ENCODE data around the gene CD101. TPM values are rescaled to one million over a fixed set of nuclear protein-coding genes. Genes with fewer than 3 reads are reported as not detected.

CD101 gene
- total RNA-seq, 2 experiments from 2014 or later = 2.1 to 2.2 TPM

- intact Hi-C loops (cut with DNase I, micrococcal nuclease) = no loop called here
- H3K27ac Mint-ChIP-seq = no peak overlapping the region
- peaks cover 74% of the 10 kb centered on the region for H3K36me3 ChIP-seq (ENCODE audit: insufficient read depth, low read length)
- POLR2A ChIA-PET = no interaction called here
- H3K4me1 ChIP-seq (ENCODE audit: insufficient read depth, low read length) = no peaks in the 10 kb centered on the region
- ATAC-seq (ENCODE audit: poor library complexity) (no peak), DNase-seq (no peak)
- H3K4me3 Mint-ChIP-seq = no peak overlapping the region
- H3K27ac ChIP-seq (ENCODE audit: low read depth in 1 of 2, low read length in 2 of 2) = no peak overlapping the region
- no peaks in the 10 kb centered on the region for H3K27me3 ChIP-seq (ENCODE audit: control insufficient read depth in 1 of 2, insufficient read depth in 2 of 2, low read length in 2 of 2)
- peaks cover 86% of the 10 kb centered on the region for H3K36me3 Mint-ChIP-seq (ENCODE audit: low read depth)
- H3K9me3 ChIP-seq (ENCODE audit: control insufficient read depth in 1 of 2, insufficient read depth in 1 of 2, low read length in 2 of 2) = no peaks in the 10 kb centered on the region
- no peak overlapping the region for H3K4me3 ChIP-seq (ENCODE audit: low read length)
- no peaks in the 10 kb centered on the region for H3K27me3 Mint-ChIP-seq
- no peaks in the 10 kb centered on the region for H3K9me3 Mint-ChIP-seq
- TF ChIP-seq CTCF (IDR thresholded peaks at IDR 0.05) = no peak
- no peaks in the 10 kb centered on the region for H3K4me1 Mint-ChIP-seq (ENCODE audit: low read depth)
- CTCF ChIA-PET = interaction anchor here (1.1 kb wide), 1 partner anchor 12 kb away, joined by 3 read pairs; no protein-coding TSS in a partner anchor
Measured at GRCh38 chr1:117079737-117080136, 78.2 kb downstream of the CD101 start.

GRCh38 chr1:117084231-117084630, 82.7 kb downstream of the CD101 start:
- Mint-ChIP-seq H3K36me3 (ENCODE audit: low read depth) (peaks cover 63% of the 10 kb centered on the region), H3K4me1 (ENCODE audit: low read depth) (no peaks in the 10 kb centered on the region), H3K27me3 (no peaks in the 10 kb centered on the region), H3K9me3 (no peaks in the 10 kb centered on the region), H3K27ac (no peak overlapping the region), H3K4me3 (no peak overlapping the region)
- Histone ChIP-seq H3K4me3 (ENCODE audit: low read length) (no peak overlapping the region), H3K4me1 (ENCODE audit: insufficient read depth, low read length) (no peaks in the 10 kb centered on the region), H3K9me3 (ENCODE audit: control insufficient read depth in 1 of 2, insufficient read depth in 1 of 2, low read length in 2 of 2) (no peaks in the 10 kb centered on the region), H3K36me3 (ENCODE audit: insufficient read depth, low read length) (peaks cover 54% of the 10 kb centered on the region), H3K27ac (ENCODE audit: low read depth in 1 of 2, low read length in 2 of 2) (no peak overlapping the region), H3K27me3 (ENCODE audit: control insufficient read depth in 1 of 2, insufficient read depth in 2 of 2, low read length in 2 of 2) (no peaks in the 10 kb centered on the region)
- POLR2A ChIA-PET = no interaction called here
- CTCF ChIA-PET = no interaction called here
- intact Hi-C loops (cut with DNase I, micrococcal nuclease) = no loop called here
- no peak for ATAC-seq (ENCODE audit: poor library complexity)
- TF ChIP-seq CTCF (IDR thresholded peaks at IDR 0.05) = no peak
- no peak for DNase-seq

Other genes with a start within 250 kb of the CD101 start
- 100 to 1,000 TPM; 150 to 151 TPM for gene CD2, start 247.3 kb upstream of the CD101 start, total RNA-seq
- under 1 TPM; 0.38 to 0.45 TPM for gene PTGFRN, start 91.8 kb upstream of the CD101 start, total RNA-seq
- gene TTF2, start 58.6 kb downstream of the CD101 start, total RNA-seq = 10 to 100 TPM; 35.4 to 36.6 TPM
- gene TRIM45, start 120.0 kb downstream of the CD101 start, total RNA-seq = under 1 TPM; 0.25 to 0.88 TPM
- gene VTCN1, start 209.2 kb downstream of the CD101 start, total RNA-seq = not detected